ENCODE results near the gene CBLB. TPM values are rescaled to one million over a fixed set of nuclear protein-coding genes. Genes with fewer than 3 reads are reported as not detected.

CBLB gene
- total and polyA plus RNA-seq, 2 of the 4 experiments (the other 2 are of a cell fraction), result 10.1 to 20.1 TPM

GRCh38 chr3:105856605-105857004 lies 12.2 kb downstream of the CBLB start:
- no peak for ATAC-seq (ENCODE audit: low read depth)
- H3K9me1 ChIP-seq (ENCODE audit: insufficient read depth, low read length), result no peaks in the 10 kb centered on the region
- in situ Hi-C loops (cut with MboI; ENCODE audit: low sequenced_read_pairs) (no loop called here), intact Hi-C loops (cut with micrococcal nuclease) (no loop called here), dilution Hi-C loops (cut with HindIII; ENCODE audit: low sequenced_read_pairs, unreplicated experiment) (no loop called here)
- H3K27me3 ChIP-seq (ENCODE audit: control insufficient read depth, insufficient read depth, low read length), result no peaks in the 10 kb centered on the region
- peaks cover 17 to 19% of the 10 kb centered on the region in 2 experiments for H3K79me1 ChIP-seq (ENCODE audit: low read depth in 1 of 2, low read length in 2 of 2)
- no peaks in the 10 kb centered on the region for H3K9me3 ChIP-seq (ENCODE audit: control insufficient read depth, insufficient read depth, low read length)
- ChIA-PET POLR2A (ENCODE audit: unreplicated experiment) (no interaction called here), CTCF (no interaction called here)
- H4K20me1 ChIP-seq (ENCODE audit: insufficient read depth, low read length), result no peaks in the 10 kb centered on the region
- no peak for DNase-seq
- no peak overlapping the region for H4K5ac ChIP-seq (ENCODE audit: low read depth, low read length)
- H4K8ac ChIP-seq (ENCODE audit: low read depth in 2 of 2, low read length in 2 of 2), result no peak overlapping the region
- no peak overlapping the region for H3K23ac ChIP-seq (ENCODE audit: low read depth, low read length)
- no peak overlapping the region for H2BK15ac ChIP-seq (ENCODE audit: low read depth, low read length)
- H2AK5ac ChIP-seq (ENCODE audit: low read depth, low read length), result no peak overlapping the region
- H2AFZ ChIP-seq (replicated peaks; ENCODE audit: low read length, poor library complexity), result no peak overlapping the region
- no peak overlapping the region for H3K56ac ChIP-seq (ENCODE audit: extremely low read depth, insufficient read depth, low read length)
- no peak overlapping the region for H3K14ac ChIP-seq (replicated peaks; ENCODE audit: low read depth, low read length)
- no peak overlapping the region for H3K18ac ChIP-seq (ENCODE audit: low read depth, low read length)
- no peak overlapping the region for H3K4me2 ChIP-seq (ENCODE audit: low read depth, low read length)
- BruUV-seq (replicated peaks), result no TSS peak
- H3K4ac ChIP-seq (ENCODE audit: low read depth, low read length), result no peak overlapping the region
- H3K4me3 ChIP-seq (ENCODE audit: insufficient read depth, low read depth, low read length), result no peak overlapping the region
- no peak overlapping the region for H3K27ac ChIP-seq (ENCODE audit: insufficient read depth, low read length)
- no peak overlapping the region for H4K91ac ChIP-seq (ENCODE audit: insufficient read depth, low read depth, low read length)
- H2BK20ac ChIP-seq (ENCODE audit: low read depth, low read length), result no peak overlapping the region
- TF ChIP-seq SMC3 (IDR thresholded peaks at IDR 0.05; ENCODE audit: low read depth, low read length) (no peak), ELK1 (IDR thresholded peaks at IDR 0.05; ENCODE audit: borderline replicate concordance, low read depth, low read length) (no peak), RAD21 (IDR thresholded peaks at IDR 0.05; ENCODE audit: low read length) (no peak), MAFK (IDR thresholded peaks at IDR 0.05; ENCODE audit: low read depth, low read length) (peak; percentile 55), BHLHE40 (IDR thresholded peaks at IDR 0.05; ENCODE audit: low read depth, low read length) (no peak)
- no peak overlapping the region for H3K9ac ChIP-seq (ENCODE audit: low read depth, low read length)
- no peak overlapping the region for H2BK5ac ChIP-seq (ENCODE audit: low read depth, low read length, poor library complexity, severe bottlenecking)
- H3K36me3 ChIP-seq (ENCODE audit: control insufficient read depth, insufficient read depth, low read length), result peaks cover 6% of the 10 kb centered on the region
- no peak overlapping the region for H2AK9ac ChIP-seq (replicated peaks; ENCODE audit: low read depth, low read length, poor library complexity)
- no peaks in the 10 kb centered on the region for H3K4me1 ChIP-seq (ENCODE audit: control insufficient read depth, insufficient read depth, low read length)
- no CpG with 5 or more reads among the region's 2 CpGs for WGBS, 2 experiments (ENCODE audit: extremely low coverage in 2 of 2, insufficient read length in 1 of 2)
- no peak overlapping the region for H2BK120ac ChIP-seq (ENCODE audit: low read depth, low read length)
